Activated CD4-positive, alpha-beta T cell treated with anti-CD3 and anti-CD28 coated beads for 36 hours (primary cell): Measurements from ENCODE around the gene DAGLA. TPM values are rescaled to one million over a fixed set of nuclear protein-coding genes. Genes with fewer than 3 reads are reported as not detected.

Source experiments
- ATAC-seq: fragments of 200-7000 bp; cut with Tn5 transposase; one replicate; pipeline ENCODE4 v1.10.0; 2021; ENCODE audit warnings: mild to moderate bottlenecking, moderate library complexity
- CTCF ChIA-PET: fragments of 350-600 bp; sonication (Branson Sonifier 250); formaldehyde crosslinking; loops from one replicate; lab custom pipeline; 2021; ENCODE audit warnings: antibody characterized with exemption; lab: Charles Lee
- POLR2A ChIA-PET: fragments of 350-600 bp; sonication (Branson Sonifier 250); formaldehyde crosslinking; loops from one replicate; lab custom pipeline; 2021; ENCODE audit warnings: antibody characterized with exemption, inconsistent platforms; lab: Charles Lee
- DNase-seq: peaks from one replicate; pipeline ENCODE4 v3.0.0-alpha.2; 2020
- H3K27ac Mint-ChIP-seq: one replicate; pipeline ENCODE4 v1.8.0; 2021; ENCODE audit warnings: mixed read lengths
- H3K27me3 Mint-ChIP-seq: one replicate; pipeline ENCODE4 v1.8.0; 2021; ENCODE audit warnings: mixed read lengths
- H3K36me3 Mint-ChIP-seq: one replicate; pipeline ENCODE4 v1.8.0; 2021; ENCODE audit warnings: low read depth, mixed read lengths
- H3K4me1 Mint-ChIP-seq: one replicate; pipeline ENCODE4 v1.8.0; 2021; ENCODE audit warnings: mixed read lengths
- H3K4me3 Mint-ChIP-seq: one replicate; pipeline ENCODE4 v1.8.0; 2021; ENCODE audit warnings: mild to moderate bottlenecking, moderate library complexity, mixed read lengths
- H3K9me3 Mint-ChIP-seq: one replicate; pipeline ENCODE4 v1.8.0; 2021; ENCODE audit warnings: low read depth, mixed read lengths
- intact Hi-C, 2 experiments: fragments of 100-400 bp; cut with DNase I in 1 of 2; cut with micrococcal nuclease in 1 of 2; formaldehyde crosslinking; loops; one replicate each; pipeline versions ENCODE4 v1.14.2 to v1.15.1; 2022 to 2024; cut with DNase I, micrococcal nuclease
- total RNA-seq, 2 experiments: library from RNA; stranded (reverse); gene quantifications; one replicate each; pipeline ENCODE4 v1.2.3, GENCODE V29; 2021

Gene DAGLA
- total RNA-seq, 2 experiments from 2014 or later = 0.09 to 0.14 TPM

DNA sequence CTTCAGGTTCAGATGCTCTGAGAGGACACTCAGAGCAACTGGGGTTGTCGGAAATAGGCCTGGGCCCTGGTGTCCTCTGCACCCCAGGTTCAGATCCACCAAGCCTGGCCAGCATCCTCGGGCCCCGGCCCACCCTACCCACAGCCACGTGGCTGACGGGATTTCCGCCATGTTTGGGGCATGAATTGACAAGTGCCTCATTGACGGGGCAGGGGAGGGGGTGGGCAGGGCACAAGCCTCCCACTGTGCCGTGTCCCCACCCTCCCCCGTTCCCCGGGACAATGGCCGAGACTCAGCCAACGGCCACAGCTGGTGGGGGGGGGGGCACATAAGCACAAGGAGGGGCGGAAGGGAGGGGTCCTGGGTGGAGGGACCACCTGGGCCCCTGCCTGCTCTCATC is 80.8 kb downstream of the DAGLA start:
- DNase-seq (no peak), ATAC-seq (no peak)
- no peak overlapping the region for H3K27ac Mint-ChIP-seq
- ChIA-PET CTCF (no interaction called here), POLR2A (no interaction called here)
- no peaks in the 10 kb centered on the region for H3K9me3 Mint-ChIP-seq
- no peaks in the 10 kb centered on the region for H3K36me3 Mint-ChIP-seq
- intact Hi-C loops = no loop called here
- H3K4me1 Mint-ChIP-seq = peaks cover 4% of the 10 kb centered on the region
- H3K4me3 Mint-ChIP-seq = no peak overlapping the region
- H3K27me3 Mint-ChIP-seq = no peaks in the 10 kb centered on the region

- intact Hi-C loops = no loop called here
- H3K27me3 Mint-ChIP-seq = no peaks in the 10 kb centered on the region
- H3K4me1 Mint-ChIP-seq = no peaks in the 10 kb centered on the region
- no peak for DNase-seq
- H3K4me3 Mint-ChIP-seq = no peak overlapping the region
- no peaks in the 10 kb centered on the region for H3K9me3 Mint-ChIP-seq
- ATAC-seq = no peak
- no peak overlapping the region for H3K27ac Mint-ChIP-seq
- no peaks in the 10 kb centered on the region for H3K36me3 Mint-ChIP-seq
- ChIA-PET POLR2A (no interaction called here), CTCF (no interaction called here)
Measured at GRCh38 chr11:61761440-61762222, 81.4 kb downstream of the DAGLA start.

DNA sequence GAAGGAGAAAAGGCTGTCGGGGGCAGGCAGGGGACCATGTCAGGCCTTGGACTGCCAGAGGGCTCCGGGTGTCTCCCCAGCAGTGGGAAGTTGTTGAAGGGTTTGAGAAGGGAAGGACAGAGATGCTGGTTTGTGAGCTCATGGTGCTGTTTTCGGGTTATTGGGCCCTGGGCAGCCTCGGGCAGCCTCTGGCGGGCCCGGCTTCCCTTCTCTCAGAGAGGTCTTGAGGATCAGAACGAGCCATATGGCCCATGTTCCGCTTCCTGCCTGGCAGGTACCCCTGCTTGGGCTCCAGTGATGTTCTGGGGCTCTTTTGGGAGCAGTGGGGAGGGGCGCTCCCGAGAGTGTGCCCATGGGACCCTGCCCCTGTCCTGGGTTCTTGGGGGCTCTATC is 82.0 kb downstream of the DAGLA start:
- Mint-ChIP-seq H3K4me3 (no peak overlapping the region), H3K36me3 (no peaks in the 10 kb centered on the region), H3K27me3 (no peaks in the 10 kb centered on the region), H3K9me3 (no peaks in the 10 kb centered on the region), H3K4me1 (no peaks in the 10 kb centered on the region), H3K27ac (no peak overlapping the region)
- no peak for ATAC-seq
- no peak for DNase-seq
- ChIA-PET POLR2A (no interaction called here), CTCF (no interaction called here)
- intact Hi-C loops = no loop called here

DNA sequence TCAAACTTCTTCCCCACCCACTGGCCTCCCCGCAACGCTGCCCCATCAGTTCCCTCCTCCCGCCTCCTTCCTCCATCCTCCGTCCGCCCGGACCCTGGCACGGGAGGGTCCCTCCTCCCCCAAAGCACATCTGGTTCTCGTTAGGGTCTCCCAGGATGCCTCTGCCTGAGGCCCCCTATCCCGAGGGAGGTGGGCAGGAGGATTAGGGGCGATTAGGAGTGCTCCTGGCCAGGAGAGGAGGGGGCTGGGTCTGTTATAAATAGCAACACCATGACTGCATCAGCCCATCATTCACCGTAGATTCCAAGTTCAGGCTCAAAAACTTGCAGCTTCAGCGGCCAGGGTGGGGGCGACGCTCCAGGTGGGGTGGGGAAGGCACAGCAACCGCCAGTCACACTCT is 82.6 kb downstream of the DAGLA start:
- CTCF ChIA-PET = no interaction called here
- POLR2A ChIA-PET = no interaction called here
- Mint-ChIP-seq H3K27me3 (no peaks in the 10 kb centered on the region), H3K4me1 (no peaks in the 10 kb centered on the region), H3K9me3 (no peaks in the 10 kb centered on the region), H3K27ac (no peak overlapping the region), H3K36me3 (no peaks in the 10 kb centered on the region), H3K4me3 (no peak overlapping the region)
- ATAC-seq (no peak), DNase-seq (no peak)
- intact Hi-C loops = no loop called here

GRCh38 chr11:61763930-61764605 is 83.9 kb downstream of the DAGLA start:
- Mint-ChIP-seq H3K4me1 (no peaks in the 10 kb centered on the region), H3K36me3 (no peaks in the 10 kb centered on the region), H3K27me3 (no peaks in the 10 kb centered on the region), H3K27ac (no peak overlapping the region), H3K4me3 (no peak overlapping the region), H3K9me3 (no peaks in the 10 kb centered on the region)
- CTCF ChIA-PET = interaction anchor here (0.7 kb wide), 1 partner anchor 61 kb away, joined by 3 read pairs; no protein-coding TSS in a partner anchor
- POLR2A ChIA-PET = no interaction called here
- intact Hi-C loops = no loop called here
- ATAC-seq = no peak
- DNase-seq = no peak

- no peaks in the 10 kb centered on the region for H3K4me1 Mint-ChIP-seq
- intact Hi-C loops = no loop called here
- ATAC-seq (no peak), DNase-seq (no peak)
- H3K36me3 Mint-ChIP-seq = no peaks in the 10 kb centered on the region
- no peak overlapping the region for H3K27ac Mint-ChIP-seq
- no peaks in the 10 kb centered on the region for H3K27me3 Mint-ChIP-seq
- ChIA-PET CTCF (interaction anchor here (0.7 kb wide), 1 partner anchor 61 kb away, joined by 3 read pairs; no protein-coding TSS in a partner anchor), POLR2A (no interaction called here)
- H3K9me3 Mint-ChIP-seq = no peaks in the 10 kb centered on the region
- no peak overlapping the region for H3K4me3 Mint-ChIP-seq
Measured at GRCh38 chr11:61764606-61765260, 84.5 kb downstream of the DAGLA start.

GRCh38 chr11:61765550-61766253 is 85.5 kb downstream of the DAGLA start:
- ChIA-PET POLR2A (no interaction called here), CTCF (interaction anchor here (0.6 kb wide), 1 partner anchor 63 kb away, joined by 4 read pairs; no protein-coding TSS in a partner anchor)
- no peak overlapping the region for H3K4me3 Mint-ChIP-seq
- H3K4me1 Mint-ChIP-seq = no peaks in the 10 kb centered on the region
- intact Hi-C loops = no loop called here
- no peaks in the 10 kb centered on the region for H3K36me3 Mint-ChIP-seq
- H3K27me3 Mint-ChIP-seq = no peaks in the 10 kb centered on the region
- ATAC-seq = no peak
- H3K27ac Mint-ChIP-seq = no peak overlapping the region
- no peak for DNase-seq
- no peaks in the 10 kb centered on the region for H3K9me3 Mint-ChIP-seq

DNA sequence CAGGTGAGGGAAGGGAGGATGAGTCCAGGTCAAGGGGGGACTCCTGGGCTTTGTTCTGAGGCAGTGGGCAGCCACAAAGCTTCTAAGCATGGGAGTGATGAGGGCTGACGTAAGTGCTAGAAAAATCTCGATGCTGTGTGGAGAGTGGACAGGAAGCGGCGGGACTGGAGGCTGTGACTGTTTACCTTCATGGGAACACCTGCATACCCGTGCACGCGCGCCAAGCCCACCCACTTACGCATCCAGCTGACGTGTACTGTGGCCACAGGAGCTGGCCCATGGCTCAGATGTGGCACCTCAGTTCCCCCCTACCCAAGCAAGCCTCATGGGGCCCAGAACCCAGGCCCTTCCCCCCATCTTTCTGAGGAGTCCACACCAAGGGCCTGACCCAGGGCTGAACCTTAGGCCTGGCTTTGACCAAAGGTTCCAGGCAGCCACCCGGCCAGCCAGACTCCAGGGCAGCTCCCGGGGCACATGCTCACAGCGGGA is 86.2 kb downstream of the DAGLA start:
- ChIA-PET POLR2A (no interaction called here), CTCF (interaction anchor here (0.6 to 1.0 kb wide), 2 partner anchors 19 to 400 kb away, joined by 3 read pairs; no protein-coding TSS in a partner anchor)
- no peak for ATAC-seq
- no peaks in the 10 kb centered on the region for H3K27me3 Mint-ChIP-seq
- no peaks in the 10 kb centered on the region for H3K4me1 Mint-ChIP-seq
- no peaks in the 10 kb centered on the region for H3K9me3 Mint-ChIP-seq
- H3K36me3 Mint-ChIP-seq = no peaks in the 10 kb centered on the region
- H3K4me3 Mint-ChIP-seq = no peak overlapping the region
- DNase-seq = no peak
- intact Hi-C loops = no loop called here
- H3K27ac Mint-ChIP-seq = no peak overlapping the region

- H3K27ac Mint-ChIP-seq = no peak overlapping the region
- H3K9me3 Mint-ChIP-seq = no peaks in the 10 kb centered on the region
- H3K27me3 Mint-ChIP-seq = no peaks in the 10 kb centered on the region
- no peaks in the 10 kb centered on the region for H3K4me1 Mint-ChIP-seq
- ATAC-seq (no peak), DNase-seq (no peak)
- ChIA-PET POLR2A (no interaction called here), CTCF (interaction anchor here (0.6 kb wide), 1 partner anchor 9 kb away, joined by 3 read pairs; no protein-coding TSS in a partner anchor)
- intact Hi-C loops = no loop called here
- H3K4me3 Mint-ChIP-seq = no peak overlapping the region
- no peaks in the 10 kb centered on the region for H3K36me3 Mint-ChIP-seq
Measured at GRCh38 chr11:61768376-61769076, 88.3 kb downstream of the DAGLA start.

DNA sequence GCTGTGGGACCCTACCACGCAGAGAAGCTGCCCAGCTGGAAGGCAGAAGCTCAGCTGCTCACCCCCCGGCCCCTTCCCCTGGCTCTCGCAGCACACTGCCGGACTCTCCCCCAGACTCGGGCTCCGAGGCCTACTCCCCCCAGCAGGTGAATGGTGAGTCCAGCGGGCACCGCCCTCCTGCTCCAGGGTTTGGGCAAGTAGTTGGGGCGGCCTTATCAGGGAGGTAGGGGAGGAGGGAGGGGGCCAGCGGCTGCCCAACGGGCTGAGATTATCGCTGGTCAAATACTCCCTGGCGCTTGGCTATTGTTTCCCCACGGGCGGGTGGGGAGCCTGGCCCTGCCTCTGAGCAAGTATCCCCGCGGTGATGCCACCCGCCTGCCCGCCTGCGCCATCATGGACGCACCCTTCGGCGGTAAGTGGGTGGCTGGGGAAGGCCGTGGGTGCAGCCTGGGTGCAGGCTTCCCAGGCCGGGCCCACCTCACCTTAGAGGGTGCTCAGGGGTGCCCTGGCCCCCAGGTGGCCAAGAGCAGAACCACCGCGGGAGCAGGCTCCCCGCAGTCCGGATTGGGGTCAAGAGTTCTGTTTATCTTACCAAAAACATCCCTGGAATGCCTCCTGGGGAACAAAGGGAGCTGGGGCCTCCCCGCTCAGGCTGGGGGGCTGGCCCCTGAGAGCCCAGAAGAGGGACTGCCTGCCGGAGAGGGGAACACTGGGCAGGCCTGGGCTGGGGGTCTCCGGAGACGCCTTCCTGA is 89.2 kb downstream of the DAGLA start:
- no peaks in the 10 kb centered on the region for H3K27me3 Mint-ChIP-seq
- DNase-seq = no peak
- no peak for ATAC-seq
- no peak overlapping the region for H3K27ac Mint-ChIP-seq
- no peaks in the 10 kb centered on the region for H3K9me3 Mint-ChIP-seq
- H3K4me3 Mint-ChIP-seq = no peak overlapping the region
- intact Hi-C loops = no loop called here
- H3K4me1 Mint-ChIP-seq = no peaks in the 10 kb centered on the region
- POLR2A ChIA-PET = no interaction called here
- CTCF ChIA-PET = no interaction called here
- H3K36me3 Mint-ChIP-seq = no peaks in the 10 kb centered on the region
